Smooth muscle cell of the brain vasculature (primary cell): ENCODE measurements around the gene DMD.
"Not testable (repeated sequence)": the region's sequence is repeated elsewhere in the genome, so short reads cannot be mapped to it uniquely, and the experiment has no call there.

ENCODE experiments used
- DNase-seq: peaks from one replicate; pipeline ENCODE4 v3.0.0-alpha.2; 2012; ENCODE audit warnings: low read depth, low spot score

The DMD gene

GRCh38 chrX:32867781-32868523 lies 343.4 kb downstream of the DMD start:
- DNase-seq, result no peak

- DNase-seq, result no peak
Measured at GRCh38 chrX:32852203-32852602, 359.1 kb downstream of the DMD start.

GRCh38 chrX:32851556-32851955 lies 359.8 kb downstream of the DMD start:
- no peak for DNase-seq

- no peak for DNase-seq
Measured at GRCh38 chrX:32847921-32848320, 363.4 kb downstream of the DMD start.

- DNase-seq, result no peak
Measured at GRCh38 chrX:32842053-32842452, 369.3 kb downstream of the DMD start.

- no peak for DNase-seq
Measured at GRCh38 chrX:32839781-32840180, 371.6 kb downstream of the DMD start.

GRCh38 chrX:32825009-32825408 lies 386.3 kb downstream of the DMD start:
- DNase-seq, result no peak

GRCh38 chrX:32804034-32804433 lies 407.3 kb downstream of the DMD start:
- DNase-seq, result no peak

- DNase-seq, result no peak
Measured at GRCh38 chrX:32798990-32799389, 412.4 kb downstream of the DMD start.

- DNase-seq, result no peak
Measured at GRCh38 chrX:32788936-32789335, 422.4 kb downstream of the DMD start.

GRCh38 chrX:32780109-32780508 lies 431.2 kb downstream of the DMD start:
- no peak for DNase-seq

- DNase-seq, result no peak
Measured at GRCh38 chrX:32778965-32779364, 432.4 kb downstream of the DMD start.

GRCh38 chrX:32774966-32775365 lies 436.4 kb downstream of the DMD start:
- no peak for DNase-seq

GRCh38 chrX:32749070-32749469 lies 462.3 kb downstream of the DMD start:
- no peak for DNase-seq

GRCh38 chrX:32745323-32745722 lies 466.0 kb downstream of the DMD start:
- DNase-seq, result no peak

GRCh38 chrX:32744921-32745320 lies 466.4 kb downstream of the DMD start:
- DNase-seq, result no peak

- no peak for DNase-seq
Measured at GRCh38 chrX:32741910-32742309, 469.4 kb downstream of the DMD start.

- DNase-seq, result no peak
Measured at GRCh38 chrX:32708542-32708941, 502.8 kb downstream of the DMD start.

- not testable (repeated sequence) for DNase-seq
Measured at GRCh38 chrX:32705385-32705784, 506.0 kb downstream of the DMD start.

- no peak for DNase-seq
Measured at GRCh38 chrX:32687379-32687778, 524.0 kb downstream of the DMD start.

- no peak for DNase-seq
Measured at GRCh38 chrX:32678487-32678886, 532.9 kb downstream of the DMD start.

- no peak for DNase-seq
Measured at GRCh38 chrX:32673193-32673592, 538.2 kb downstream of the DMD start.

GRCh38 chrX:32662516-32662915 lies 548.8 kb downstream of the DMD start:
- DNase-seq, result no peak
